Panc1 (cell line): ENCODE data around the gene WDR90. TPM values are rescaled to one million over a fixed set of nuclear protein-coding genes. Genes with fewer than 3 reads are reported as not detected.

ENCODE experiments used
- ATAC-seq: fragments of 200-7000 bp; cut with Tn5 transposase; 2 replicates; pipeline ENCODE4 v1.9.1; 2020; ENCODE audit warnings: mild to moderate bottlenecking, moderate library complexity
- BruUV-seq: library from RNA; stranded (reverse); fragments of 400-500 nt; replicated peaks from 2 replicates; lab custom pipeline; 2021; lab: Mats Ljungman, UMichigan
- CTCF ChIA-PET: fragments of 300-600 bp; sonication (Branson Sonifier 250); formaldehyde crosslinking; loops from one replicate; lab custom pipeline; 2022; ENCODE audit warnings: antibody characterized with exemption; lab: Charles Lee
- POLR2A ChIA-PET: fragments of 300-600 bp; sonication (Branson Sonifier 250); formaldehyde crosslinking; loops from one replicate; lab custom pipeline; 2022; ENCODE audit warnings: antibody characterized with exemption; lab: Charles Lee
- DNase-seq: peaks from one replicate; pipeline ENCODE4 v3.0.0-alpha.2; 2010; ENCODE audit warnings: low read depth, low spot score
- H3K27ac ChIP-seq: 2 replicates; pipeline ENCODE4 v1.5.1; 2011; ENCODE audit warnings: mild to moderate bottlenecking, low read length, inconsistent platforms
- H3K27me3 ChIP-seq: fragments of 200-500 bp; sonication (Bioruptor generic); 2 replicates; pipeline ENCODE4 v1.6.0; 2014; ENCODE audit warnings: low read length, inconsistent platforms; ENCODE audit not compliant: control insufficient read depth, insufficient read depth
- H3K36me3 ChIP-seq: fragments of 200-500 bp; sonication (Bioruptor generic); 2 replicates; pipeline ENCODE4 v1.5.1; 2014; ENCODE audit warnings: inconsistent platforms, mild to moderate bottlenecking, low read length, moderate library complexity; ENCODE audit not compliant: control insufficient read depth, insufficient read depth
- H3K4me1 ChIP-seq: 2 replicates; pipeline ENCODE4 v1.5.1; 2011; ENCODE audit warnings: inconsistent platforms, mild to moderate bottlenecking, low read length, moderate library complexity; ENCODE audit not compliant: control insufficient read depth, insufficient read depth
- H3K4me3 ChIP-seq, 2 experiments: 2 replicates each; pipeline ENCODE4 v1.5.1; 2011 to 2012; ENCODE audit warnings: low read depth in 2 of 2, low read length in 2 of 2, mild to moderate bottlenecking in 2 of 2, inconsistent platforms in 1 of 2, moderate library complexity in 1 of 2
- H3K9me3 ChIP-seq: fragments of 200-500 bp; sonication (Bioruptor generic); 2 replicates; pipeline ENCODE4 v1.5.1; 2014; ENCODE audit warnings: low read depth, mild to moderate bottlenecking, inconsistent platforms, low read length, moderate library complexity; ENCODE audit not compliant: control insufficient read depth, insufficient read depth
- CTCF ChIP-seq: fragments of 450-650 bp; IDR thresholded peaks from 2 replicates; pipeline ENCODE4 v1.5.1; 2017; ENCODE audit warnings: mild to moderate bottlenecking
- POLR2AphosphoS5 ChIP-seq: IDR thresholded peaks from 2 replicates; pipeline ENCODE4 v1.6.1; 2012; ENCODE audit warnings: mild to moderate bottlenecking, low read depth, low read length, moderate library complexity
- REST ChIP-seq, 2 experiments: IDR thresholded peaks; 2 replicates each; pipeline ENCODE4 v1.6.1; 2011 to 2012; ENCODE audit warnings: low read depth in 2 of 2, control low read depth in 1 of 2, low read length in 1 of 2, mild to moderate bottlenecking in 1 of 2, moderate library complexity in 1 of 2; ENCODE audit not compliant: insufficient read depth in 1 of 2
- SIN3A ChIP-seq: IDR thresholded peaks from 2 replicates; pipeline ENCODE4 v1.6.1; 2012; ENCODE audit warnings: low read depth, mild to moderate bottlenecking, low read length, moderate library complexity, borderline replicate concordance; ENCODE audit not compliant: insufficient read depth
- TCF7L2 ChIP-seq: IDR thresholded peaks from 2 replicates; pipeline ENCODE4 v1.6.1; 2011; ENCODE audit warnings: mild to moderate bottlenecking, low read depth, low read length, inconsistent platforms
- in situ Hi-C: cut with HindIII; loops from 2 replicates; pipeline ENCODE4 v1.10.0; 2016; ENCODE audit warnings: low sequenced_read_pairs, low pct_unique_long_range_greater_than_20kb
- intact Hi-C: fragments of 100-400 bp; cut with micrococcal nuclease; formaldehyde crosslinking; loops from one replicate; pipeline ENCODE4 v1.10.0; 2022; ENCODE audit not compliant: unreplicated experiment
- total RNA-seq: library from RNA; stranded (reverse); gene quantifications from one replicate; pipeline ENCODE4 v1.2.1, GENCODE V29; 2021; ENCODE audit not compliant: unreplicated experiment

The WDR90 gene
- total RNA-seq, 1 experiment from 2014 or later = 58.9 TPM

DNA sequence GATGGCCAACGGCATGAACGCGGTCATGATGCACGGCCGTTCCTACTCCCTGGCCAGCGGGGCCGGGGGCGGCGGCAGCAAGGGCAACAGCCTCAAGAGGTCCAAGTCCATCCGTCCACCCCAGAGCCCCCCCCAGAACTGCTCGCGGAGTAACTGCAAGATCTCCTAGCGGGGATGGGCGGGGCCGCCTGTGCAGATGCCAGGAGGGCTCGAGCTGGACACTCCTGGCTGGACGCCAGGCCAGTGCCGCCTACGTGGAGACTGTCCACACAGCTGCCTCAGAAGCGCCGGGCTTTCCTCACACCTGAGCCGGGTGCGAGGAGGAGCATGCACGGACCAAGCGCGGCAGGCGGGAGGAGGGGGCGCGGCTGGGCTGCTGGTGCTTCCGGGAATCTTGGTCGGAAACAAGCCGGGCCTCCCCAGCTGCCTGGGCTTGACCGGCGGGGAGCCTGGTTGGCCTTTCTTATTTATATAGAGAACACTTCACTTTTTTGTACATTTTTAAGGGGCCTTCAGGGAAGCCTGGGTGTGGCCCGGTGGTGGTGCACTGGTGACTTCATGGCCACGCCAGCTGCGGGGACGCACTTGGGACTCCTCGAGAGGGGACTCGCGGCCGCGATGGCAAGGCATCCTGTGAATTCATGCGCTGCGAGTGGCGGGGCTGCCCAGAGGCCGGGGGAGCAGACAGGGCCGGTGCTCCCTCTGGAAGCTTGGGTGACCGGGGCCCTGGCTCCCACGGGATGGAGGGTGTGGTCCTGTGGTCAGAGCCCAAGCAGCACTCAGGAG, 21.5 kb upstream of the WDR90 start:
- TSS peak; percentile 58 for BruUV-seq
- Histone ChIP-seq H3K9me3 (no peaks in the 10 kb centered on the region), H3K4me3 (no peak overlapping the region), H3K36me3 (no peaks in the 10 kb centered on the region), H3K4me1 (peaks cover 65% of the 10 kb centered on the region), H3K27ac (peak overlapping the region; percentile 39; the same call in 1 of the 2 replicates), H3K27me3 (no peaks in the 10 kb centered on the region)
- no peak for TF ChIP-seq REST (IDR thresholded peaks at IDR 0.05; ENCODE audit: insufficient read depth in 1 of 2, low read depth in 2 of 2, low read length in 1 of 2)
- TF ChIP-seq POLR2AphosphoS5 = no peak
- no peak for TF ChIP-seq CTCF
- TF ChIP-seq TCF7L2 = no peak
- TF ChIP-seq SIN3A = no peak
- DNase-seq (no peak), ATAC-seq (peak; percentile 0; the same call in 1 of the 2 replicates)
- ChIA-PET CTCF (interaction anchor here (0.5 kb wide), 1 partner anchor 88 kb away, joined by 3 read pairs; no protein-coding TSS in a partner anchor), POLR2A (no interaction called here)
- in situ Hi-C loops = no loop called here
- intact Hi-C loops = no loop called here

DNA sequence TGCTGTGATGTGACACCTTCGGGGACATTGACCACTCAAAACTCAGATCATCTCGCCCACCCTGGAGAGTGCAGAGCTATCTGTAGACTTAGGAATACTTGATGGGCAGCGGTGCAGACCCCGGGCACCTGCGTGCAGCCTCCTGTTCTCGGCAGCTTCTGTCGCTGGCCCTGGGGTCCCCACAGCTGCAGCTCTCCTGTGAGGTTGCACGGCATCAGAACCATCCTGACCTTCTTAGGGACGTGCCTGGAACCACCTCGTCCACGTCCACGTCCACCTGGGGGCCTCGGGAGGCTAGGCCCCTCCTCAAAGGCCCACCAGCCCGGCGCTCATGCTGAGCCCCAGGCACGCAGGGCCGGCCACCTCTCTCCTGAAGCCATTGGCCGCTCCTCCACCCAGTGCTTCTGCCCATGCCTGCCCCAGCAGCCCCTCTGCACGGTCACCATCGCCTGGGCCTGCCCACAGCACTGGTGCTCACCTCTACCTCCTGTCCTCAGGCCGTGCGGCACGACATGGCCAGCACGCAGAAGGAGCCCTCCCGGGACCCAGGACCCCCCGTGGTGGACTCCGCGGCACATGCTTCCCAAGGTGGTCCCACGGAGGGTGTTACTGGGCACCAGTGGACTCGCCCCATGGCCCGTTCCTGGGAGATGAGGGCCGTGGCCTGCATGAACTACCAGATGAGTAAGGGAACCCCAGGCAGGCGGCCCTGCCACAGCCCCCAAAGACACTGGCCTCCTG, 20.7 kb upstream of the WDR90 start:
- no TSS peak for BruUV-seq
- ChIA-PET POLR2A (no interaction called here), CTCF (interaction anchor here (0.5 kb wide), 1 partner anchor 89 kb away, joined by 3 read pairs; no protein-coding TSS in a partner anchor)
- no peaks in the 10 kb centered on the region for H3K27me3 ChIP-seq
- DNase-seq = no peak
- peak overlapping the region; percentile 61; the same call in 1 of the 2 replicates for H3K27ac ChIP-seq
- TF ChIP-seq TCF7L2 = no peak
- TF ChIP-seq POLR2AphosphoS5 = 0 out of 2 replicates have a peak, but pooled peaks have one; percentile 0
- no peak overlapping the region for H3K4me3 ChIP-seq
- no peak for ATAC-seq
- intact Hi-C loops = no loop called here
- in situ Hi-C loops = no loop called here
- peaks cover 62% of the 10 kb centered on the region for H3K4me1 ChIP-seq
- H3K36me3 ChIP-seq = no peaks in the 10 kb centered on the region
- H3K9me3 ChIP-seq = no peaks in the 10 kb centered on the region
